ENCODE results near the gene PLEKHA5. TPM values are rescaled to one million over a fixed set of nuclear protein-coding genes. Genes with fewer than 3 reads are reported as not detected.
"Not testable (repeated sequence)": the region's sequence is repeated elsewhere in the genome, so short reads cannot be mapped to it uniquely, and the experiment has no call there.

PLEKHA5 gene
- polyA plus RNA-seq, 3 donors = 86.7 to 101 (median 98.9) TPM

GRCh38 chr12:19402211-19402610 is 272.7 kb downstream of the PLEKHA5 start:
- DNase-seq = no peak

DNA sequence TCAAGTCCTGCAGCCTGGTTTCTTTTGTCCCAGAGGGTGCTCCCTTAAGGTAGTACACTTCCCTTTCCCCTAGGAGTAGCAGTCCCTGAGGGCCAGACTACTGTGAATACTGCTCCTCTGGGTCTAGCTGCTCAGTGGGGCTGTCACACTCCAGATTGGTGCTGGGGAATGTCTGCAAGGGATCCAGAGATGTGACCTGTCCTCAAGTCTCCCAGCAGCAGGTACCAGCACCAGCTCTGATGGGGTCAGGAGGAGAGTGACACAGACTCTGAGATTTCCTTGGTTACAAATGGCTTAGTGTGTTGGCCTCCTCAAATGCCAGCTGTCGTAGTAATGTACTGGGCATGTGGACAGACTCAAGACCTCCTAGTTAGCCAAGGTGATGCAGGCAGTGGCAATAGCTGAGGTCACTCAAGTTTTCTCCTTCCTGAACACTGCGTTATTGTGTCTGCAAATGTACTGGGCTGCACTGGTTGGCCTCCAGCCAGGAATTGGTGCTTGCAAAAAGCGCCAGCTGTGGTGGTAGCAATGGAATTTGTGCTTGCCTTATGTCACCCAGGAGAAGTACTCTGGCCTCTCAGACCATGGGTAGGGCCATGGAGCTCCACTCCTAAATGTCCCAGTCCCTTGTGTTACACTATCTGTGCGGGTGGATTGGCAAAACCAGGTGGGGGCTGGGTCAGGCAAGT is 273.4 kb downstream of the PLEKHA5 start:
- DNase-seq = no peak

GRCh38 chr12:19404242-19404880 is 274.8 kb downstream of the PLEKHA5 start:
- DNase-seq = no peak

DNA sequence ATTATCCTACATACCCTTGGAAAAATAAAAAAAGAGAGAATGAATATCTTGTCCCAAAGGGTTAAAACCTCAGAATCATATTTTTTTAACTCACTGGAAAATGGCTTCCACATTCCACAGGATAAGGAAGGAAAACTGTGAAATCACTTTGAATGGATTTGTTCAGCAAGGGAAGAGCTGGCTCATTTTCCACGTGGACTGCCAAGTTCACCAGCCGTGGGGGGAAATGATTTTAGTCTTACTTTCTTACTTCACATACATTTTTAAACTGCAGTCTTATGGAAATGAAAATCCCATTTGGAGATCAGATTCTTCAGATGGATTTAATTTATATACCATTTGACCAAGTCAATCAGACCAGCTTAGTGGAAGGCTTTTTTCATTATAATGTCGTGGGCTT is 279.8 kb downstream of the PLEKHA5 start:
- no peak for DNase-seq

- DNase-seq = no peak
Measured at GRCh38 chr12:19410211-19410610, 280.7 kb downstream of the PLEKHA5 start.

GRCh38 chr12:19410629-19411185 is 281.2 kb downstream of the PLEKHA5 start:
- DNase-seq = no peak

GRCh38 chr12:19411234-19412204 is 282.0 kb downstream of the PLEKHA5 start:
- DNase-seq = no peak

GRCh38 chr12:19412844-19413243 is 283.3 kb downstream of the PLEKHA5 start:
- DNase-seq = no peak

- not testable (repeated sequence) for DNase-seq
Measured at GRCh38 chr12:19413582-19413981, 284.0 kb downstream of the PLEKHA5 start.

GRCh38 chr12:19415563-19415962 is 286.0 kb downstream of the PLEKHA5 start:
- no peak for DNase-seq

DNA sequence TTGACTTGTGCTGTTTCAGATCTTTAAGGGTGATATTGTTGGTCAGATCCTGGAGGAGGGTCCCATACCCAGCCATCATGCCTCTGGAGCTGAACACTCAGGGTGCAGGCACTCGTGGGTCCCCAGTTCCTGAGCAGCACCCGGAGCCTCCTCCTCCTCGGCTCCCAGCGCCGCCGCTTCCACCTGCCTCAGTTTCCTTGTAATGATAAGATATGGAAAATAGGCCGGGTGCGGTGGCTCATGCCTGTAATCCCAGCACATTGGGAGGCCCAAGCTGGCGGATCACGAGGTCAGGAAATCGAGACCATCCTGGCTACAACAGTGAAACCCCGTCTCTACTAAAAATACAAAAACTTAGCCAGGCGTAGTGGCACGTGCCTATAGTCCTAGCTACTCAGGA is 289.6 kb downstream of the PLEKHA5 start:
- DNase-seq = no peak

DNA sequence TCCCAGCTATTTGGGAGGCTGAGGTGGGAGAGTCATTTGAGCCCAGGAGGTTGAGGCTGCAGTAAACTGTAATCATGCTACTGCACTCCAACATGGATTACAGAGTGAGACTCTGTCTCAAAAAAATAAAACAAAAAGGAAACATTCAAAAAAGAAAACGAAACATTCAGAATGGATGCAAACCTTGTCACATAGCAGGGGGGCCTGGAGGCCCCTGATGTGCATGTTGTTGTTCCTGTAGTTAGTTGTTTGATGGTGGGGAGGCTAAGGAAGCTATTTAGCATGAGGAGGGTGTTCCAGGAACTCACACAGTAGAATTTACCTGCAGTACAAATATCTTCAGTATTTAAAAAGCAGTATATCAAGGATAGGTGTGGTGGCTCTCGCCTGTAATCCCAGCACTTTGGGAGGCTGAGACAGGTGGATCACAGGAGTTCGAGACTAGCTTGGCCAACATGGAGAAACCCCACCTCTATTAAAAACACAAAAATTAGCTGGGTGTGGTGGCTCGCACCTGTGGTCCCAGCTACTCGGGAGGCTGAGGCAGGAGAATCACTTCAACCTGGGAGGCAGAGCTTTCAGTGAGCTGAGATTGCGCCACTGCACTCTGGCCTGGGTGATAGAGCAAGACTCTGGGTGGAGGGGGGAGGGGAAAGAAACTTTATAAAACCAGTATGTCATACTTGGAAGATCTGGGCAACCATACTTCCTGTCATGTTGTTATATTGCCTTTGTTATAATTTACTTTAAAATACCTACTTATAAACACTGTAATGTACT is 292.2 kb downstream of the PLEKHA5 start:
- no peak for DNase-seq

GRCh38 chr12:19423166-19423930 is 293.8 kb downstream of the PLEKHA5 start:
- DNase-seq = no peak
